Fibroblast of lung (primary cell): ENCODE measurements around the gene AP3S1. TPM values are rescaled to one million over a fixed set of nuclear protein-coding genes. Genes with fewer than 3 reads are reported as not detected.

Experiments used
- DNase-seq, 2 donors: peaks; one replicate each; pipeline versions ENCODE4 v3.0.0 to v3.0.0-alpha.2; 2010; ENCODE audit warnings: low read depth in 2 of 2
- H2AFZ ChIP-seq: 2 replicates; pipeline ENCODE4 v1.5.1; 2012; ENCODE audit warnings: low read length, control low read depth, inconsistent platforms
- H3K27ac ChIP-seq: 2 replicates; pipeline ENCODE4 v1.5.1; 2011; ENCODE audit warnings: low read length, control low read depth; ENCODE audit not compliant: insufficient read depth
- H3K27me3 ChIP-seq: 2 replicates; pipeline ENCODE4 v1.5.1; 2011; ENCODE audit warnings: mild to moderate bottlenecking, low read length; ENCODE audit not compliant: control insufficient read depth, insufficient read depth
- H3K36me3 ChIP-seq: 2 replicates; pipeline ENCODE4 v1.5.1; 2011; ENCODE audit warnings: low read length; ENCODE audit not compliant: control insufficient read depth, insufficient read depth
- H3K4me1 ChIP-seq: 2 replicates; pipeline ENCODE4 v1.5.1; 2011; ENCODE audit warnings: low read length; ENCODE audit not compliant: control insufficient read depth, insufficient read depth; ENCODE audit errors: extremely low read depth
- H3K4me2 ChIP-seq: 2 replicates; pipeline ENCODE4 v1.5.1; 2011; ENCODE audit warnings: low read length, control low read depth; ENCODE audit not compliant: insufficient read depth; ENCODE audit errors: extremely low read depth
- H3K4me3 ChIP-seq, 4 experiments: fragments of 200-600 bp in 1 of 4; sonication (generic) in 1 of 4; replicated peaks in 1 of 4; 2 replicates each; pipeline ENCODE4 v1.5.1; 2011 to 2016; ENCODE audit warnings: low read length in 4 of 4, low read depth in 3 of 4, mild to moderate bottlenecking in 3 of 4, control low read depth in 2 of 4, inconsistent platforms in 1 of 4, mixed read lengths in 1 of 4; ENCODE audit not compliant: insufficient read depth in 1 of 4; ENCODE audit errors: control extremely low read depth in 1 of 4
- H3K79me2 ChIP-seq: 2 replicates; pipeline ENCODE4 v1.5.1; 2012; ENCODE audit warnings: mild to moderate bottlenecking, low read length, inconsistent platforms; ENCODE audit not compliant: control insufficient read depth, insufficient read depth
- H3K9ac ChIP-seq: 2 replicates; pipeline ENCODE4 v1.5.1; 2011; ENCODE audit warnings: mild to moderate bottlenecking, low read length, control low read depth; ENCODE audit not compliant: insufficient read depth
- H3K9me3 ChIP-seq: 2 replicates; pipeline ENCODE4 v1.5.1; 2012; ENCODE audit warnings: low read depth, low read length; ENCODE audit not compliant: control insufficient read depth, insufficient read depth
- H4K20me1 ChIP-seq: 2 replicates; pipeline ENCODE4 v1.5.1; 2011; ENCODE audit warnings: low read length; ENCODE audit not compliant: control insufficient read depth, insufficient read depth; ENCODE audit errors: extremely low read depth
- EZH2 ChIP-seq: IDR thresholded peaks from 2 replicates; pipeline ENCODE4 v1.5.1; 2012; ENCODE audit warnings: low read length, control low read depth, mild to moderate bottlenecking; ENCODE audit errors: missing control alignments
- polyA plus RNA-seq, 2 donors: library from polyadenylated mRNA; depleted of rRNA in 1 of 2; stranded (reverse) in 1 of 2; unstranded in 1 of 2; fragments of >200 nt; gene quantifications; 2 replicates each; pipeline ENCODE4 v1.2.1, GENCODE V29; 2011 to 2012; ENCODE audit warnings: missing spikeins in 1 of 2
- total RNA-seq: library from RNA; depleted of rRNA; stranded (reverse); fragments of >200 nt; gene quantifications from 2 replicates; pipeline ENCODE4 v1.2.1, GENCODE V29; 2014
- TF ChIP-seq, protein P1 (sequence below), 2 donors: IDR thresholded peaks in 1 of 2; conservative IDR thresholded peaks in 1 of 2; 1 replicate in 1 of 2; 2 replicates in 1 of 2; pipeline ENCODE4 v1.5.1; 2011 to 2012; ENCODE audit warnings: low read length in 2 of 2, control low read depth in 1 of 2, inconsistent platforms in 1 of 2, low read depth in 1 of 2, mild to moderate bottlenecking in 1 of 2

AP3S1 gene
- total and polyA plus RNA-seq, 2 donors (not counting 1 experiment from before 2014, with no cell fraction given): 86.7 to 165 TPM

DNA sequence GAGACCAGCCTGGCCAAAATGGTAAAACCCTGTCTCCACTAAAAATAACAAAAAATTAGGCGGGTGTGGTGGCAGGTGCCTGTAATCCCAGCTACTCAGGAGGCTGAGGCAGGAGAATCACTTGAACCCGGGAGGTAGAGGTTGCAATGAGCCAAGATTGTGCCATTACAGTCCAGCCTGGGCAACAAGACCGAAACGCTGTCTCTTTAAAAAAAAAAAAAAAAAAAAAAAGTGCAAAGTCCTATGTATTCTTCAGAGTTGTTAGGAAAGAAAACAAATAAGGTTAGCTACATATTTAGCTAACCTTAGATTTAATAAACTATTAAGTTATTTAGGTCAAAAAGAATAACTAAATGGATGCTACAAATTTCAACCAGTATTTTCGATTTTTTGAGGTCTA lies 11.8 kb upstream of the AP3S1 start:
- Histone ChIP-seq H3K27ac (no peak overlapping the region), H4K20me1 (no peaks in the 10 kb centered on the region), H3K4me1 (no peaks in the 10 kb centered on the region), H3K4me3 (no peak overlapping the region), H3K4me2 (no peak overlapping the region), H3K79me2 (no peaks in the 10 kb centered on the region), H3K9ac (no peak overlapping the region), H3K9me3 (no peaks in the 10 kb centered on the region), H2AFZ (no peak overlapping the region), H3K36me3 (no peaks in the 10 kb centered on the region), H3K27me3 (no peaks in the 10 kb centered on the region)
- no peak for DNase-seq
- no peak for TF ChIP-seq EZH2
- TF ChIP-seq, protein P1, sequence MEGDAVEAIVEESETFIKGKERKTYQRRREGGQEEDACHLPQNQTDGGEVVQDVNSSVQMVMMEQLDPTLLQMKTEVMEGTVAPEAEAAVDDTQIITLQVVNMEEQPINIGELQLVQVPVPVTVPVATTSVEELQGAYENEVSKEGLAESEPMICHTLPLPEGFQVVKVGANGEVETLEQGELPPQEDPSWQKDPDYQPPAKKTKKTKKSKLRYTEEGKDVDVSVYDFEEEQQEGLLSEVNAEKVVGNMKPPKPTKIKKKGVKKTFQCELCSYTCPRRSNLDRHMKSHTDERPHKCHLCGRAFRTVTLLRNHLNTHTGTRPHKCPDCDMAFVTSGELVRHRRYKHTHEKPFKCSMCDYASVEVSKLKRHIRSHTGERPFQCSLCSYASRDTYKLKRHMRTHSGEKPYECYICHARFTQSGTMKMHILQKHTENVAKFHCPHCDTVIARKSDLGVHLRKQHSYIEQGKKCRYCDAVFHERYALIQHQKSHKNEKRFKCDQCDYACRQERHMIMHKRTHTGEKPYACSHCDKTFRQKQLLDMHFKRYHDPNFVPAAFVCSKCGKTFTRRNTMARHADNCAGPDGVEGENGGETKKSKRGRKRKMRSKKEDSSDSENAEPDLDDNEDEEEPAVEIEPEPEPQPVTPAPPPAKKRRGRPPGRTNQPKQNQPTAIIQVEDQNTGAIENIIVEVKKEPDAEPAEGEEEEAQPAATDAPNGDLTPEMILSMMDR (conservative IDR thresholded peaks at IDR 0.05 in 1 of 2, IDR thresholded peaks at IDR 0.05 in 1 of 2; ENCODE audit: low read depth in 1 of 2, low read length in 2 of 2): no peak

DNA sequence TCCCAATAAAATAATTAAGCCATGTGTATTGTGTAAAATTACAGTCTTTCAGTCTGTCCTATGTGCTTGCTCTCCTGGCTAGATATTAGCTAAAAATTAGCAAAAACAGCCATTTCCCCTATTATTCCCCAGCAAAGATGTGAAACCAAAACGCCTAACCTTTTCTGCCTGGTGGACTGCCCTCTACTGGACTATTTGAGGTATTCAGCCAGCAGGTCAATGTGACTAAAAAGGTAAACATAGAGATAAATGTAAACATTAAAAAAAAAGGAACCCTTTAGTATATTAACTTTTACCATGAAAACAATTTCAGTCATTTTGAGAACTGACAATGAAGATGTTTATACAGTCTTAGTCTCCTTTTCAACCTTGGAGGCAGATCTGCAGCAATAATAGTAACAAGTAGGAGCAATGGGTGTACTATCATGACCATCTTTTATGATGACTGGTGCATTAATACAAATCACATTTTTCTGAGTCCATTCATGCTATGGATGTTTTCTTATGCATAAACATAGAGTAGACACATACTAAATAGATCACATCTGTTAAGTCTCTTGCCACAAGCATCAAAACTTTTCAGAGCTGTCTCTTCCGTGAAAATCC lies 10.5 kb upstream of the AP3S1 start:
- TF ChIP-seq, protein P1 (conservative IDR thresholded peaks at IDR 0.05 in 1 of 2, IDR thresholded peaks at IDR 0.05 in 1 of 2; ENCODE audit: low read depth in 1 of 2, low read length in 2 of 2): peak; percentile 78 to 82
- TF ChIP-seq EZH2: no peak
- Histone ChIP-seq H3K4me2 (no peak overlapping the region), H3K36me3 (peaks cover 3% of the 10 kb centered on the region), H2AFZ (no peak overlapping the region), H3K4me1 (no peaks in the 10 kb centered on the region), H3K27ac (no peak overlapping the region), H3K9ac (no peak overlapping the region), H3K79me2 (no peaks in the 10 kb centered on the region), H3K9me3 (no peaks in the 10 kb centered on the region), H3K4me3 (no peak overlapping the region), H4K20me1 (no peaks in the 10 kb centered on the region), H3K27me3 (no peaks in the 10 kb centered on the region)
- DNase-seq: peak; percentile 18 to 58

DNA sequence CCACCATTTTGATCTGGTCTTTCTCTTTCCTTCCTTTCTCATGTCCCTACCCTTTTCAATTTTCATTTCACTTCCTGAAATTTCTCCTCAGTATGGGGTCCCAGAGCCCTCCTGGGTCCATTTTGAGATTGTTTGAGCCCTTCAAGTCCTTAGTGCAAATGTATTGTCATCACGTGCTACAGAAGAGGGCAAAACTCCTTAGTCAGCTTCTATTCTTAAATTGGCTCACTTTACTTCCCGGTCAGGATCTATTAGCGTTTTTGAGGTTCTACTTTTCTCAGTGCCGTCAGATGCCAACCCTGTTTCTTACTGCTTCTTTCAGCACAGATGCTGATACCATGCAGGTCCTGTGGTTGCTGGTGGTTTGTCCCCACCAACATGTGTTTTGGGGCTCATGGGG lies 6.3 kb upstream of the AP3S1 start:
- H4K20me1 ChIP-seq: peaks cover 2% of the 10 kb centered on the region
- peaks cover 4% of the 10 kb centered on the region for H3K36me3 ChIP-seq
- H3K79me2 ChIP-seq: peaks cover 38% of the 10 kb centered on the region
- no peak for DNase-seq
- H3K4me1 ChIP-seq: peaks cover 7% of the 10 kb centered on the region
- H3K4me3 ChIP-seq: no peak overlapping the region
- no peak overlapping the region for H3K4me2 ChIP-seq
- no peak overlapping the region for H3K9ac ChIP-seq
- TF ChIP-seq EZH2: no peak
- TF ChIP-seq, protein P1 (conservative IDR thresholded peaks at IDR 0.05 in 1 of 2, IDR thresholded peaks at IDR 0.05 in 1 of 2; ENCODE audit: low read depth in 1 of 2, low read length in 2 of 2): no peak
- H3K9me3 ChIP-seq: no peaks in the 10 kb centered on the region
- H2AFZ ChIP-seq: no peak overlapping the region
- H3K27ac ChIP-seq: no peak overlapping the region
- H3K27me3 ChIP-seq: no peaks in the 10 kb centered on the region
